Peyer's patch (tissue), 4 donors: ENCODE measurements around the gene RPS3A.

ENCODE experiments used
- CTCF ChIP-seq, 6 experiments: fragments of 450-650 bp in 4 of 6; fragments of 200-600 bp in 2 of 6; sonication (generic) in 1 of 6; IDR thresholded peaks; one replicate each; pipeline ENCODE4 v1.5.1; 2017 to 2019; ENCODE audit warnings: antibody characterized with exemption in 6 of 6, mild to moderate bottlenecking in 3 of 6, moderate library complexity in 1 of 6
- POLR2A ChIP-seq, 2 donors: fragments of 450-650 bp; IDR thresholded peaks; one replicate each; pipeline ENCODE4 v1.5.1; 2017; ENCODE audit warnings: antibody characterized with exemption in 2 of 2, mild to moderate bottlenecking in 2 of 2, moderate library complexity in 2 of 2

- TF ChIP-seq POLR2A (IDR thresholded peaks at IDR 0.05) (no peak), CTCF (IDR thresholded peaks at IDR 0.05) (no peak)
Observed at GRCh38 chr4:151143811-151144210, 44.4 kb downstream of the RPS3A start.
